ENCODE results near the gene CCSER1.
"Not testable (repeated sequence)": the region's sequence is repeated elsewhere in the genome, so short reads cannot be mapped to it uniquely, and the experiment has no call there.

The CCSER1 gene

GRCh38 chr4:91601401-91601800, 1474.2 kb downstream of the CCSER1 start:
- H3K9me3 Mint-ChIP-seq: peaks cover 8% of the 10 kb centered on the region
- no peak overlapping the region for H3K4me3 Mint-ChIP-seq
- H3K36me3 Mint-ChIP-seq: no peaks in the 10 kb centered on the region
- H3K4me1 Mint-ChIP-seq: no peaks in the 10 kb centered on the region
- DNase-seq (ENCODE audit: low spot score in 2 of 2): no peak
- H3K27ac Mint-ChIP-seq: no peak overlapping the region
- ATAC-seq: no peak

GRCh38 chr4:91611782-91612181, 1484.6 kb downstream of the CCSER1 start:
- H3K27ac Mint-ChIP-seq: no peak overlapping the region
- H3K4me1 Mint-ChIP-seq: no peaks in the 10 kb centered on the region
- peaks cover 13% of the 10 kb centered on the region for H3K9me3 Mint-ChIP-seq
- no peak for ATAC-seq
- no peaks in the 10 kb centered on the region for H3K36me3 Mint-ChIP-seq
- no peak overlapping the region for H3K4me3 Mint-ChIP-seq
- no peak for DNase-seq (ENCODE audit: low spot score in 2 of 2)

GRCh38 chr4:91620952-91621351, 1493.8 kb downstream of the CCSER1 start:
- Mint-ChIP-seq H3K9me3 (peaks cover 16% of the 10 kb centered on the region), H3K27ac (no peak overlapping the region), H3K4me1 (no peaks in the 10 kb centered on the region), H3K4me3 (no peak overlapping the region), H3K36me3 (no peaks in the 10 kb centered on the region)
- ATAC-seq (no peak), DNase-seq (ENCODE audit: low spot score in 2 of 2) (no peak)

- H3K4me3 Mint-ChIP-seq: no peak overlapping the region
- DNase-seq (ENCODE audit: low spot score in 2 of 2) (no peak), ATAC-seq (no peak)
- H3K4me1 Mint-ChIP-seq: no peaks in the 10 kb centered on the region
- H3K36me3 Mint-ChIP-seq: no peaks in the 10 kb centered on the region
- H3K27ac Mint-ChIP-seq: no peak overlapping the region
- H3K9me3 Mint-ChIP-seq: peaks cover 16% of the 10 kb centered on the region
Observed at GRCh38 chr4:91621446-91621845, 1494.3 kb downstream of the CCSER1 start.

- H3K27ac Mint-ChIP-seq: no peak overlapping the region
- peaks cover 24% of the 10 kb centered on the region for H3K9me3 Mint-ChIP-seq
- H3K4me3 Mint-ChIP-seq: no peak overlapping the region
- H3K36me3 Mint-ChIP-seq: no peaks in the 10 kb centered on the region
- no peak for ATAC-seq
- H3K4me1 Mint-ChIP-seq: no peaks in the 10 kb centered on the region
- no peak for DNase-seq (ENCODE audit: low spot score in 2 of 2)
Observed at GRCh38 chr4:91622925-91623602, 1495.9 kb downstream of the CCSER1 start.

- not testable (repeated sequence) for DNase-seq (ENCODE audit: low spot score in 2 of 2); H3K36me3 Mint-ChIP-seq; H3K27ac Mint-ChIP-seq; ATAC-seq; H3K4me3 Mint-ChIP-seq; H3K4me1 Mint-ChIP-seq
- peaks cover 23% of the 10 kb centered on the region for H3K9me3 Mint-ChIP-seq
Observed at GRCh38 chr4:91623603-91623967, 1496.4 kb downstream of the CCSER1 start.

GRCh38 chr4:91630054-91630453, 1502.9 kb downstream of the CCSER1 start:
- no peak overlapping the region for H3K27ac Mint-ChIP-seq
- ATAC-seq (no peak), DNase-seq (ENCODE audit: low spot score in 2 of 2) (no peak)
- no peaks in the 10 kb centered on the region for H3K36me3 Mint-ChIP-seq
- no peaks in the 10 kb centered on the region for H3K4me1 Mint-ChIP-seq
- H3K9me3 Mint-ChIP-seq: peaks cover 26% of the 10 kb centered on the region
- no peak overlapping the region for H3K4me3 Mint-ChIP-seq

GRCh38 chr4:91630764-91631163, 1503.6 kb downstream of the CCSER1 start:
- Mint-ChIP-seq H3K36me3 (no peaks in the 10 kb centered on the region), H3K4me1 (no peaks in the 10 kb centered on the region), H3K27ac (no peak overlapping the region), H3K4me3 (no peak overlapping the region), H3K9me3 (peaks cover 24% of the 10 kb centered on the region)
- no peak for DNase-seq (ENCODE audit: low spot score in 2 of 2)
- no peak for ATAC-seq

GRCh38 chr4:91631335-91631734, 1504.1 kb downstream of the CCSER1 start:
- peaks cover 24% of the 10 kb centered on the region for H3K9me3 Mint-ChIP-seq
- H3K4me1 Mint-ChIP-seq: no peaks in the 10 kb centered on the region
- ATAC-seq: no peak

GRCh38 chr4:91636083-91636482, 1508.9 kb downstream of the CCSER1 start:
- peaks cover 14% of the 10 kb centered on the region for H3K9me3 Mint-ChIP-seq
- no peak overlapping the region for H3K4me3 Mint-ChIP-seq
- DNase-seq (ENCODE audit: low spot score in 2 of 2) (no peak), ATAC-seq (no peak)
- no peak overlapping the region for H3K27ac Mint-ChIP-seq
- no peaks in the 10 kb centered on the region for H3K4me1 Mint-ChIP-seq
- no peaks in the 10 kb centered on the region for H3K36me3 Mint-ChIP-seq

More at GRCh38 chr4:91631335-91631734, 1504.1 kb downstream of the CCSER1 start:
- no peak for DNase-seq (ENCODE audit: low spot score in 2 of 2)
- Mint-ChIP-seq H3K4me3 (no peak overlapping the region), H3K27ac (no peak overlapping the region), H3K36me3 (no peaks in the 10 kb centered on the region)
